KMS-11 (cell line): Measurements from ENCODE around the gene AOC3.
"Not testable (repeated sequence)": the region's sequence is repeated elsewhere in the genome, so short reads cannot be mapped to it uniquely, and the experiment has no call there.

ENCODE experiments used
- H2AFZ ChIP-seq: fragments of 200-600 bp; sonication (generic); 2 replicates; pipeline ENCODE4 v1.6.1; 2016; ENCODE audit warnings: antibody characterized with exemption, mixed run types, low read depth
- H3K27ac ChIP-seq: fragments of 200-600 bp; sonication (generic); 2 replicates; pipeline ENCODE4 v1.6.1; 2016; ENCODE audit warnings: mild to moderate bottlenecking, mixed run types
- H3K27me3 ChIP-seq: fragments of 200-600 bp; sonication (generic); 2 replicates; pipeline ENCODE4 v1.6.1; 2017; ENCODE audit warnings: mild to moderate bottlenecking, low read depth, mixed run types, moderate library complexity; ENCODE audit not compliant: insufficient read depth
- H3K36me3 ChIP-seq: fragments of 200-600 bp; sonication (generic); 2 replicates; pipeline ENCODE4 v1.6.1; 2017; ENCODE audit warnings: mild to moderate bottlenecking, mixed run types; ENCODE audit not compliant: insufficient read depth
- H3K4me1 ChIP-seq: fragments of 200-600 bp; sonication (generic); 2 replicates; pipeline ENCODE4 v1.6.1; 2016; ENCODE audit warnings: mild to moderate bottlenecking, low read depth, mixed run types; ENCODE audit not compliant: poor library complexity, severe bottlenecking
- H3K4me2 ChIP-seq: fragments of 200-600 bp; sonication (generic); 2 replicates; pipeline ENCODE4 v1.7.0; 2016; ENCODE audit warnings: mild to moderate bottlenecking, mixed run types
- H3K4me3 ChIP-seq: fragments of 200-600 bp; sonication (generic); IDR thresholded peaks from 2 replicates; pipeline ENCODE4 v1.6.1; 2017; ENCODE audit warnings: low read depth, low read length, mixed read lengths; ENCODE audit not compliant: insufficient read depth
- H3K79me2 ChIP-seq: fragments of 200-600 bp; sonication (generic); 2 replicates; pipeline ENCODE4 v1.6.1; 2016; ENCODE audit warnings: low read depth, mixed run types; ENCODE audit not compliant: insufficient read depth
- H3K9ac ChIP-seq: fragments of 200-600 bp; sonication (generic); 2 replicates; pipeline ENCODE4 v1.6.1; 2016; ENCODE audit warnings: mild to moderate bottlenecking, mixed run types
- H4K20me1 ChIP-seq: fragments of 200-600 bp; sonication (generic); 2 replicates; pipeline ENCODE4 v1.6.1; 2016; ENCODE audit warnings: mild to moderate bottlenecking, mixed run types; ENCODE audit not compliant: insufficient read depth
- TF ChIP-seq, protein P1 (sequence below): fragments of 200-600 bp; sonication (generic); conservative IDR thresholded peaks from 2 replicates; pipeline ENCODE4 v1.6.1; 2017; ENCODE audit warnings: low read depth, mild to moderate bottlenecking, antibody characterized with exemption, low read length, moderate library complexity, mixed read lengths

The AOC3 gene

DNA sequence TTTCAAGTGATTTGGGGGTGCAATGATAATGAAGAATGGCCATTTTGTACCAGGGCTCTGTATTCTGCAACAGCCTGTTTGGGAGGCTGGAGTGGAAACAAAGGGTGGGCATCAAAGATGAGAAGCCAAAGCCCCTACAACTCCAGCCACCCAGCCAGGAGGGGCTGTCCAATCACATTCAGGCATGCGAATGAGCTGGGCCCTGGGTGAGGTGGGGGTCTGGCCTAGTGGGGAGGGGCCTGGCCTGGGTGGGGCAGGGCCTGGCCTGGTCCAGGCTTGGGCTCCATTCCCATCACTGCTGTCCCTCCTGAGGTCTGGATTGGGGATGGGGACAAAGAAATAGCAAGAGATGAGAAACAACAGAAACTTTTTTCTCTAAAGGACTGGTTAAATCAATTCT lies 6.4 kb downstream of the AOC3 start:
- TF ChIP-seq, protein P1, sequence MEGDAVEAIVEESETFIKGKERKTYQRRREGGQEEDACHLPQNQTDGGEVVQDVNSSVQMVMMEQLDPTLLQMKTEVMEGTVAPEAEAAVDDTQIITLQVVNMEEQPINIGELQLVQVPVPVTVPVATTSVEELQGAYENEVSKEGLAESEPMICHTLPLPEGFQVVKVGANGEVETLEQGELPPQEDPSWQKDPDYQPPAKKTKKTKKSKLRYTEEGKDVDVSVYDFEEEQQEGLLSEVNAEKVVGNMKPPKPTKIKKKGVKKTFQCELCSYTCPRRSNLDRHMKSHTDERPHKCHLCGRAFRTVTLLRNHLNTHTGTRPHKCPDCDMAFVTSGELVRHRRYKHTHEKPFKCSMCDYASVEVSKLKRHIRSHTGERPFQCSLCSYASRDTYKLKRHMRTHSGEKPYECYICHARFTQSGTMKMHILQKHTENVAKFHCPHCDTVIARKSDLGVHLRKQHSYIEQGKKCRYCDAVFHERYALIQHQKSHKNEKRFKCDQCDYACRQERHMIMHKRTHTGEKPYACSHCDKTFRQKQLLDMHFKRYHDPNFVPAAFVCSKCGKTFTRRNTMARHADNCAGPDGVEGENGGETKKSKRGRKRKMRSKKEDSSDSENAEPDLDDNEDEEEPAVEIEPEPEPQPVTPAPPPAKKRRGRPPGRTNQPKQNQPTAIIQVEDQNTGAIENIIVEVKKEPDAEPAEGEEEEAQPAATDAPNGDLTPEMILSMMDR: no peak
- Histone ChIP-seq H3K36me3 (no peaks in the 10 kb centered on the region), H4K20me1 (no peaks in the 10 kb centered on the region), H3K79me2 (no peaks in the 10 kb centered on the region), H3K4me2 (no peak overlapping the region), H3K4me3 (no peak overlapping the region), H2AFZ (no peak overlapping the region), H3K27me3 (no peaks in the 10 kb centered on the region), H3K27ac (no peak overlapping the region), H3K9ac (no peak overlapping the region), H3K4me1 (peaks cover 22% of the 10 kb centered on the region)

- TF ChIP-seq, protein P1: no peak
- Histone ChIP-seq H3K4me2 (no peak overlapping the region), H2AFZ (no peak overlapping the region)
Observed at GRCh38 chr17:42865638-42866094, 14.7 kb downstream of the AOC3 start.

GRCh38 chr17:42866216-42866615 lies 15.2 kb downstream of the AOC3 start:
- H3K9ac ChIP-seq: no peak overlapping the region
- H3K27ac ChIP-seq: no peak overlapping the region
- no peaks in the 10 kb centered on the region for H3K27me3 ChIP-seq
- TF ChIP-seq, protein P1: no peak
- H4K20me1 ChIP-seq: no peaks in the 10 kb centered on the region
- no peaks in the 10 kb centered on the region for H3K79me2 ChIP-seq
- H3K4me1 ChIP-seq: no peaks in the 10 kb centered on the region
- no peaks in the 10 kb centered on the region for H3K36me3 ChIP-seq
- H3K4me3 ChIP-seq: no peak overlapping the region
- H2AFZ ChIP-seq: no peak overlapping the region
- H3K4me2 ChIP-seq: no peak overlapping the region

More at GRCh38 chr17:42865638-42866094, 14.7 kb downstream of the AOC3 start:
- no peak overlapping the region for H3K27ac ChIP-seq
- no peaks in the 10 kb centered on the region for H3K79me2 ChIP-seq
- no peaks in the 10 kb centered on the region for H3K27me3 ChIP-seq
- no peak overlapping the region for H3K4me3 ChIP-seq
- H3K4me1 ChIP-seq: no peaks in the 10 kb centered on the region
- H3K9ac ChIP-seq: no peak overlapping the region
- H3K36me3 ChIP-seq: no peaks in the 10 kb centered on the region
- no peaks in the 10 kb centered on the region for H4K20me1 ChIP-seq

GRCh38 chr17:42866631-42867575 lies 15.9 kb downstream of the AOC3 start:
- Histone ChIP-seq H3K36me3 (no peaks in the 10 kb centered on the region), H2AFZ (no peak overlapping the region), H3K9ac (no peak overlapping the region), H3K27me3 (no peaks in the 10 kb centered on the region), H3K4me3 (no peak overlapping the region), H3K4me2 (no peak overlapping the region), H3K4me1 (no peaks in the 10 kb centered on the region), H3K27ac (no peak overlapping the region), H3K79me2 (no peaks in the 10 kb centered on the region), H4K20me1 (no peaks in the 10 kb centered on the region)
- TF ChIP-seq, protein P1: no peak

GRCh38 chr17:42867694-42868261 lies 16.8 kb downstream of the AOC3 start:
- H3K27ac ChIP-seq, H3K4me3 ChIP-seq, H3K4me2 ChIP-seq, H3K36me3 ChIP-seq, H3K9ac ChIP-seq, H3K79me2 ChIP-seq, H3K4me1 ChIP-seq, H3K27me3 ChIP-seq, H2AFZ ChIP-seq, H4K20me1 ChIP-seq: not testable (repeated sequence)
